ENCODE data around the gene IFNA2.
"Not testable (repeated sequence)": the region's sequence is repeated elsewhere in the genome, so short reads cannot be mapped to it uniquely, and the experiment has no call there.

Gene IFNA2

GRCh38 chr9:21381448-21382339 is 3.5 kb downstream of the IFNA2 start:
- TF ChIP-seq CTCF (conservative IDR thresholded peaks at IDR 0.05; ENCODE audit: low read depth, low read length), result no peak
- no peak for DNase-seq (ENCODE audit: low read depth)
- H3K4me3 ChIP-seq (ENCODE audit: low read depth, low read length), result no peak overlapping the region

GRCh38 chr9:21371467-21371866 is 13.7 kb downstream of the IFNA2 start:
- H3K4me3 ChIP-seq (ENCODE audit: low read depth, low read length); DNase-seq (ENCODE audit: low read depth): not testable (repeated sequence)

GRCh38 chr9:21367957-21368356 is 17.2 kb downstream of the IFNA2 start, which contains the start of gene IFNA13:
Gene IFNA13, minus strand, starts transcription at chr9:21368057. Its CDS starts 47 bp downstream, at chr9:21368010.
- H3K4me3 ChIP-seq (ENCODE audit: low read depth, low read length), result no peak within 1 kb of the TSS
- DNase-seq (ENCODE audit: low read depth), result no peak
- TF ChIP-seq CTCF (conservative IDR thresholded peaks at IDR 0.05; ENCODE audit: low read depth, low read length), result no peak

- not testable (repeated sequence) for DNase-seq (ENCODE audit: low read depth); H3K4me3 ChIP-seq (ENCODE audit: low read depth, low read length)
Observed at GRCh38 chr9:21367169-21367568, 18.0 kb downstream of the IFNA2 start.

GRCh38 chr9:21362287-21362686 is 22.9 kb downstream of the IFNA2 start:
- no peak overlapping the region for H3K4me3 ChIP-seq (ENCODE audit: low read depth, low read length)
- no peak for TF ChIP-seq CTCF (conservative IDR thresholded peaks at IDR 0.05; ENCODE audit: low read depth, low read length)
- DNase-seq (ENCODE audit: low read depth), result no peak

GRCh38 chr9:21357479-21358460 is 27.4 kb downstream of the IFNA2 start:
- H3K4me3 ChIP-seq (ENCODE audit: low read depth, low read length), result no peak overlapping the region
- TF ChIP-seq CTCF (conservative IDR thresholded peaks at IDR 0.05; ENCODE audit: low read depth, low read length), result no peak
- no peak for DNase-seq (ENCODE audit: low read depth)

- DNase-seq (ENCODE audit: low read depth), result no peak
- TF ChIP-seq CTCF (conservative IDR thresholded peaks at IDR 0.05; ENCODE audit: low read depth, low read length), result no peak
- no peak within 1 kb of the TSS for H3K4me3 ChIP-seq (ENCODE audit: low read depth, low read length)
Observed at GRCh38 chr9:21350787-21351186, 34.4 kb downstream of the IFNA2 start, which contains the start of gene IFNA6. Gene IFNA6, minus strand, starts transcription at chr9:21350887. Its CDS starts 0 bp downstream, at chr9:21350887.
